ENCODE results near the gene MED9. TPM values are rescaled to one million over a fixed set of nuclear protein-coding genes. Genes with fewer than 3 reads are reported as not detected.

MED9 gene
- total and polyA plus RNA-seq, 2 donors (not counting 1 experiment from before 2014, with no cell fraction given): 10.5 to 11.7 TPM

GRCh38 chr17:17523731-17524490 lies 47.1 kb downstream of the MED9 start:
- H3K4me2 ChIP-seq (ENCODE audit: extremely low read depth, insufficient read depth, low read length): no peak overlapping the region
- no peak overlapping the region for H2AFZ ChIP-seq (ENCODE audit: low read length)
- no peaks in the 10 kb centered on the region for H3K9me3 ChIP-seq (ENCODE audit: control insufficient read depth, insufficient read depth, low read depth, low read length)
- no peaks in the 10 kb centered on the region for H3K36me3 ChIP-seq (ENCODE audit: control insufficient read depth, insufficient read depth, low read length)
- no peak overlapping the region for H3K27ac ChIP-seq (ENCODE audit: insufficient read depth, low read length)
- H3K27me3 ChIP-seq (ENCODE audit: control insufficient read depth, insufficient read depth, low read length): no peaks in the 10 kb centered on the region
- no peak overlapping the region for H3K4me3 ChIP-seq (replicated peaks in 1 of 4; ENCODE audit: control extremely low read depth in 1 of 4, insufficient read depth in 1 of 4, low read depth in 3 of 4, low read length in 4 of 4)
- H3K9ac ChIP-seq (ENCODE audit: insufficient read depth, low read length): no peak overlapping the region
- no peaks in the 10 kb centered on the region for H4K20me1 ChIP-seq (ENCODE audit: control insufficient read depth, extremely low read depth, insufficient read depth, low read length)
- H3K4me1 ChIP-seq (ENCODE audit: control insufficient read depth, extremely low read depth, insufficient read depth, low read length): no peaks in the 10 kb centered on the region
- no peaks in the 10 kb centered on the region for H3K79me2 ChIP-seq (ENCODE audit: control insufficient read depth, insufficient read depth, low read length)
- no peak for DNase-seq (ENCODE audit: low read depth in 2 of 2)
- no peak for TF ChIP-seq EZH2 (IDR thresholded peaks at IDR 0.05; ENCODE audit: low read length, missing control alignments)
- TF ChIP-seq CTCF (conservative IDR thresholded peaks at IDR 0.05 in 1 of 2, IDR thresholded peaks at IDR 0.05 in 1 of 2; ENCODE audit: low read depth in 1 of 2, low read length in 2 of 2): no peak

- TF ChIP-seq EZH2 (IDR thresholded peaks at IDR 0.05; ENCODE audit: low read length, missing control alignments) (no peak), CTCF (conservative IDR thresholded peaks at IDR 0.05 in 1 of 2, IDR thresholded peaks at IDR 0.05 in 1 of 2; ENCODE audit: low read depth in 1 of 2, low read length in 2 of 2) (no peak)
- Histone ChIP-seq H4K20me1 (ENCODE audit: control insufficient read depth, extremely low read depth, insufficient read depth, low read length) (no peaks in the 10 kb centered on the region), H3K36me3 (ENCODE audit: control insufficient read depth, insufficient read depth, low read length) (no peaks in the 10 kb centered on the region), H3K4me2 (ENCODE audit: extremely low read depth, insufficient read depth, low read length) (no peak overlapping the region), H3K9me3 (ENCODE audit: control insufficient read depth, insufficient read depth, low read depth, low read length) (no peaks in the 10 kb centered on the region), H2AFZ (ENCODE audit: low read length) (no peak overlapping the region), H3K4me3 (replicated peaks in 1 of 4; ENCODE audit: control extremely low read depth in 1 of 4, insufficient read depth in 1 of 4, low read depth in 3 of 4, low read length in 4 of 4) (no peak overlapping the region), H3K27me3 (ENCODE audit: control insufficient read depth, insufficient read depth, low read length) (no peaks in the 10 kb centered on the region), H3K9ac (ENCODE audit: insufficient read depth, low read length) (no peak overlapping the region), H3K4me1 (ENCODE audit: control insufficient read depth, extremely low read depth, insufficient read depth, low read length) (no peaks in the 10 kb centered on the region), H3K79me2 (ENCODE audit: control insufficient read depth, insufficient read depth, low read length) (no peaks in the 10 kb centered on the region), H3K27ac (ENCODE audit: insufficient read depth, low read length) (no peak overlapping the region)
- DNase-seq (ENCODE audit: low read depth in 2 of 2): no peak
These were observed 48.5 kb downstream of the MED9 start for GRCh38 chr17:17525311-17525710.

- Histone ChIP-seq H3K4me1 (ENCODE audit: control insufficient read depth, extremely low read depth, insufficient read depth, low read length) (no peaks in the 10 kb centered on the region), H3K4me2 (ENCODE audit: extremely low read depth, insufficient read depth, low read length) (no peak overlapping the region), H3K79me2 (ENCODE audit: control insufficient read depth, insufficient read depth, low read length) (no peaks in the 10 kb centered on the region), H3K27ac (ENCODE audit: insufficient read depth, low read length) (no peak overlapping the region), H2AFZ (ENCODE audit: low read length) (no peak overlapping the region), H3K36me3 (ENCODE audit: control insufficient read depth, insufficient read depth, low read length) (no peaks in the 10 kb centered on the region), H4K20me1 (ENCODE audit: control insufficient read depth, extremely low read depth, insufficient read depth, low read length) (no peaks in the 10 kb centered on the region), H3K9ac (ENCODE audit: insufficient read depth, low read length) (no peak overlapping the region), H3K9me3 (ENCODE audit: control insufficient read depth, insufficient read depth, low read depth, low read length) (no peaks in the 10 kb centered on the region), H3K27me3 (ENCODE audit: control insufficient read depth, insufficient read depth, low read length) (no peaks in the 10 kb centered on the region), H3K4me3 (replicated peaks in 1 of 4; ENCODE audit: control extremely low read depth in 1 of 4, insufficient read depth in 1 of 4, low read depth in 3 of 4, low read length in 4 of 4) (no peak overlapping the region)
- TF ChIP-seq EZH2 (IDR thresholded peaks at IDR 0.05; ENCODE audit: low read length, missing control alignments) (no peak), CTCF (conservative IDR thresholded peaks at IDR 0.05 in 1 of 2, IDR thresholded peaks at IDR 0.05 in 1 of 2; ENCODE audit: low read depth in 1 of 2, low read length in 2 of 2) (no peak)
- no peak for DNase-seq (ENCODE audit: low read depth in 2 of 2)
These were observed 49.2 kb downstream of the MED9 start for GRCh38 chr17:17525956-17526355.

Measured in fibroblast of lung (primary cell).